Hair follicular keratinocyte (primary cell): ENCODE measurements around the gene TMEM9B. TPM values are rescaled to one million over a fixed set of nuclear protein-coding genes. Genes with fewer than 3 reads are reported as not detected.

Experiments
- total RNA-seq: library from RNA; depleted of rRNA; stranded (reverse); fragments of >200 nt; gene quantifications from 2 replicates; pipeline ENCODE4 v1.2.3, GENCODE V29; 2015

TMEM9B gene
- 39.1 and 47.4 TPM in 2 replicates for total RNA-seq

DNA sequence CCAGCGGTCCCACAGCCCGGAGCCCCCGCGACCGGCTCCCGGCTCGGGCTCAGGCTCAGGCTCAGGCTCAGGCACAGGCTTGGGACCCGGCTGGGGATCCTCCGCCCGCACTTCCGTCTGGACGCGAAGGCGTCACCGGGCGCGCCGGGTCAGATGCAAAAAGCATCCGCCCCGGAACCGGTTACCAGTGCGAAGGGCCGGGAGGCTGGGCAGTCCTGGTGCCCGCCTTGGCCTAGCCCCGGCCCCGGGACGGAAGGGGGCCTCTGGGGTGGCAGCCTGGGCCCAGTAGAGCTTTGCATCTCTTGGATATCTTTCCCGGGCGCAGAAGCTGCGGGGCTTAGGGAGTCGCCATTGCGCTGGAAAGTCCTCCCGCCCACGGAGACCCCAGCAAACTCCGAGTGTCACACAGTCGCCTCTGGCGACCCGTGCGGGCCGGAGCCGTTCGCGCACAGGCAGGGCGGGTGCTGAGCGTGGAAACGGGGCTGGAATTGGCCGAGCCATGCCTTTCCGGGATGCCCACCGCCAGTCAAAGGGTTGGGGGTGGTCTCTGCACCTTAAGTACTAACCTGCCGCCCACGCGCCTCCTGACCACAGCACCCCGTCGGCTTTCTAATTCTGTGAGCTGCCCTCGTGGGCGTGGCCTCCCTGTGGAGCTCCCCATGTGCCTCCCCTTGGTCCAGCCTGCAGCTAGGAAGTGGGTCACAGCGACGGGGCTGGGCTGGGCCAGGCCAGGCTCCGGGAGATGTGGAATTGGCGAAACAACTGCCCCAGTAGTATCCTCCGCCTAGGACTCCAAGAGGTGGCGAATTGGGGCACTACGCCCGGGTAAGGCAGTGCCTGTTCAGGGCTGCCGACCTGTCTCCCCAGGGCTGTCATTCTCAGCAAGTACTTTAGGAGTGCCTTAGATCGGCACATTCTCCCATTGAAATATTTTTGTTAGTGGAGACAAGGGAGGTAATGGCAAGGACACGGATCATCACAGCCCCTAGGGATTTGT lies at the start of gene TMEM9B:
Gene TMEM9B, minus strand, starts transcription at position 119 of the 997 bp plus-strand sequence. CDS start 129 bp downstream, outside the sequence.

GRCh38 chr11:9003573-9004182 lies 39.4 kb upstream of the TMEM9B start, which contains the start of gene NRIP3:
Gene NRIP3 (minus strand): TSS chr11:9004001. CDS start chr11:9003935, 66 bp downstream.

GRCh38 chr11:8942518-8943066 lies 21.6 kb downstream of the TMEM9B start, which contains the start of gene ASCL3:
Gene ASCL3 (minus strand): TSS chr11:8943016. CDS start chr11:8938161, 4,855 bp downstream.

GRCh38 chr11:8932564-8933180 lies 31.6 kb downstream of the TMEM9B start, which contains the start of gene C11orf16:
Gene C11orf16 (minus strand): TSS chr11:8932947. CDS start chr11:8932308, 639 bp downstream.

DNA sequence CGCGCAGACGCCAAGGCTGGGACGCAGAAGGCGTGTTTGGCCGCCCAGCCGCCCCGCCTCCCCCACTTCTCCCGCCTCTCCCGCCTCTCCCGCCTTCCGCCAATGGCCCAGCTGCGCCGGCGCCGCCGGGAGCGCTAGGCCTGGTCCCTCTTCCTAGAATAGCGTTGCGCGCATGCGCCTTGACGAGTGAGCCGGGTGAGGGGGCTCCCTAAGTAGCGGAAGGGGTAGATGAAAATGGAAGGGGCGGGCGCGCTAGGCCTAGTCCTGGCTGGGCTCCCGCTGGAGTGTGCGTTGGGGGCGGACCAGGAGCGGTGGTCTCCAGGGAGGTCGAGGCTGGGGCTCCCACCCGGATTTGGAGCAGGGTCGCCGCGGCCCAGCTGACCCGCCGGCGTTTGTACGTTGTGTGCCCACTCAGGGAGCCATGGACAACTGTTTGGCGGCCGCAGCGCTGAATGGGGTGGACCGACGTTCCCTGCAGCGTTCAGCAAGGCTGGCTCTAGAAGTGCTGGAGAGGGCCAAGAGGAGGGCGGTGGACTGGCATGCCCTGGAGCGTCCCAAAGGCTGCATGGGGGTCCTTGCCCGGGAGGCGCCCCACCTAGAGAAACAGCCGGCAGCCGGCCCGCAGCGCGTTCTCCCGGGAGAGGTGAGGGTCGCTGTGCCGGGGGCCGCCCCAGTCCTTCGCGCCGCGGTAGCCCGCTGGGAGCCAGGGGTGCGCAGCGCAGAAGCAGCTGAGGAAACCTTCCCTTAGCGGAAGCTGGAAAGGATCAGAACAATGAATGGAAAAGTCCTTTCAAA lies 53.0 kb downstream of the TMEM9B start, which contains the start of gene AKIP1:
Gene AKIP1, plus strand, starts transcription at position 161 of the 795 bp plus-strand sequence. Its CDS starts 261 bp downstream, at position 422.

Other genes with a start within 250 kb of the TMEM9B start
- 57.9 and 61.1 TPM in 2 replicates for gene AKIP1, start 53.3 kb downstream of the TMEM9B start, total RNA-seq
- not detected in 2 replicates for gene C11orf16, start 31.5 kb downstream of the TMEM9B start, total RNA-seq
- not detected in 2 replicates for gene ASCL3, start 21.4 kb downstream of the TMEM9B start, total RNA-seq
- gene NRIP3, start 39.6 kb upstream of the TMEM9B start, total RNA-seq, result 1.7 and 1.8 TPM in 2 replicates
- gene SCUBE2, start 127.2 kb upstream of the TMEM9B start, total RNA-seq, result 0.34 and 1.3 TPM in 2 replicates